HG03469 (cell line): Measurements from ENCODE around the gene KCNK6.

Source experiments
- ATAC-seq: cut with Tn5 transposase; IDR thresholded peaks from one replicate; pipeline ENCODE4 v1.9.1; 2021; ENCODE audit warnings: mild to moderate bottlenecking, moderate library complexity, moderate number of reproducible peaks; ENCODE audit not compliant: unreplicated experiment

KCNK6 gene

DNA sequence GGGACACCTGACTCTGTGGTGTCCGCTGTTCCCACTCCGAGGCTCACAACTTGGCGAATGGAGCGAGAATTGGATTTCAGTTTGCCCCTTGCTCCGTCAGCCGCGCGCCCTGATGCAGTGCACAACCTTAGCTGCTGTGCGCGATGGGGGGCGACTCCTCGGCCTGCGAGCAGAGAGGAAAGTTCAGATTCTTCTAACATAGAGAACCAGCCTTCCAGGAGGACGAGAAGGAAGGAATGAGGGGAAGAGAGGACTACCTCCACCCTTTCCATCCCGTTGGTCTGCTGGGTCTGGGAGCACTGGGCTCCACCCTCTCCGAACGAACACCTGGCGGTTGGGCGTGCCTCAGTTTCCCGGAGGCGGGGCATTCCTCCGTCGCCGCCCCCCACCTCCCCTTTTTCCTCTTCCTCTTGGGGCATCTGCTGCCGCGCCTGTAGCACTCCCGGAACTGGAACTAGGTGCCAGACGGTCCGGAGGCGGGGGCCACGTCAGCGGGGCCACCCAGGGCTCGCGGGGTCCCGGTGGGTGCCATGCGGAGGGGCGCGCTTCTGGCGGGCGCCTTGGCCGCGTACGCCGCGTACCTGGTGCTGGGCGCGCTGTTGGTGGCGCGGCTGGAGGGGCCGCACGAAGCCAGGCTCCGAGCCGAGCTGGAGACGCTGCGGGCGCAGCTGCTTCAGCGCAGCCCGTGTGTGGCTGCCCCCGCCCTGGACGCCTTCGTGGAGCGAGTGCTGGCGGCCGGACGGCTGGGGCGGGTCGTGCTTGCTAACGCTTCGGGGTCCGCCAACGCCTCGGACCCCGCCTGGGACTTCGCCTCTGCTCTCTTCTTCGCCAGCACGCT is at the start of gene KCNK6:
Gene KCNK6 (plus strand): TSS at position 425 of the 838 bp plus-strand sequence. CDS start 106 bp downstream, at position 531.
- no peak for ATAC-seq

- no peak for ATAC-seq
Measured at GRCh38 chr19:38270587-38271167, 49.0 kb upstream of the KCNK6 start.

- ATAC-seq, result no peak
Measured at GRCh38 chr19:38273499-38273898, 46.1 kb upstream of the KCNK6 start.

DNA sequence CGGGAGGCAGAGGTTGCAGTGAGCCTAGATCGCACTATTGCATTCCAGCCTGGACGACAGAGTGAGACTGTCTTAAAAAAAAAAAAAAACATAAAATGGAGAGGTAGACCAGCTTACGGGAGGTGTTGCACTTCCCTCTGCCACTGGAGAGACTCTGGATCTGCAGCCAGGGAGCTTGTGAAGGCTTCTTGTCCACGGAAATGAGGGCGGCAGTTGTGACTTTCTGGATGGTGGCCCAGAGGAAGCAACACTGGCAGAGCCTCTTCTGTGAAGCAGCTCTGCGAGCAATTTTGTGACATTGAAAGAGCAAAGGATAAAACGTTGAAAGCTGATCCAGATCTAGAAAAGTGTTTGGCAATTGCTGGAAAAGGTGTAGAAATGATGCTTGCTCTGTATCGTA is 44.9 kb upstream of the KCNK6 start:
- ATAC-seq, result no peak

DNA sequence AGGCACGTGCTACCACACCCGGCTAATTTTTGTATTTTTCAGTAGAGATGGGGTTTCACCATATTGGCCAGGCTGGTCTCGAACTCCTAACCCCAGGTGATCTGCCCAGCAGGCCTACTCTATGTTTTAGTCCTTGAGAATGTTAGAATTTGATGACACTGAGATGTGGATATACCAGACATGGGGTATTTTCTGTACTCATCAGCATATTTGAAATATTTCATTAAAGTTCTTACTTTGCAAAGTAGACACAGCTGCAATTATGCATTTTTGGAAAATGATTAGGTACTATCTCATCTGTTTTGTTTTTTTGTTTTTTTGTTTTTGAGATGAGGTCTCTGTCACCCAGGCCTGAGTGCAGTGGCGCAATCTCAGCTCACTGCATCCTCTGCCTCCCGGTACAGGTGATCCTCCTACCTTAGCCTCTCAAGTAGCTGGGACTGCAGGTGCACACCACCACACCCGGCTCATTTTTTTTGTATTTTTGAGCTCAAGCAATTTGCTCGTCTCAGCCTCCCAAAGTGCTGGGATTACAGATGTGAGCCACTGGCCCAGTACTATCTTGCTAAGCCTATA is 42.6 kb upstream of the KCNK6 start:
- ATAC-seq, result no peak

- ATAC-seq, result no peak
Measured at GRCh38 chr19:38277549-38277948, 42.1 kb upstream of the KCNK6 start.

DNA sequence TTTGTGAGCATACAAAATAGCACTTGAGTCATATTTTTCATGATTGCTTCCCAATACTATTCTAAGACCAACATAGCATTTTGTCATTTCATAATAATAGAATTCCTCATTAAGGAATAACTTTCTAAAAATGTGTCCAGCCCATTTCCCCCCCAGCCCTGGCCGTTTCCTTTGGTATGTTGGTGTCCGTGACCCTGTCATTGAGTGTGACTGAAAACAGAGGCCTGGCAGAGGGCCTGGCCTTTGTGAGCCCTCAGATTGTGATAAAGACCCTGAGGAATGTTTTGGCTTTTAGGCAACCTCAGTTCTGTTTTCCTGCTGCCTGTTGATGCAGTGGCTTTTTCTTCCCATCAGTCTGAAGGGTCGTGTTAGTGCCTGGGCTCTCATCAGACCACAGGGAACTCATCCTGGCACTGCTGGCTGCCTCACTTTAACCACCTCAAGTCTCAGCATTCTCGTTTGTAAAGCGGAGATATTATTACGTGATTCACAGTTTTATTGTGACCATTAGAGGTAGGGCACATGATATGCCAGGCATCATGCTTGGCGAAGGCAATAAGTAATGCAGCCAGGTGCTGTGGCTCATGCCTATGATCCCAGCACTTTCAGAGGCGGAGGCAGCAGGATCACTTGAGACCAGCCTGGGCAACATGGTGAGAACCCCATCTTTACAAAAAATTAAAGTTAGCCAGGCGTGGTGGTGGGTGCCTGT is 41.5 kb upstream of the KCNK6 start:
- ATAC-seq, result no peak

GRCh38 chr19:38278751-38279150 is 40.9 kb upstream of the KCNK6 start:
- ATAC-seq, result no peak

- ATAC-seq, result no peak
Measured at GRCh38 chr19:38280030-38280921, 39.4 kb upstream of the KCNK6 start.

DNA sequence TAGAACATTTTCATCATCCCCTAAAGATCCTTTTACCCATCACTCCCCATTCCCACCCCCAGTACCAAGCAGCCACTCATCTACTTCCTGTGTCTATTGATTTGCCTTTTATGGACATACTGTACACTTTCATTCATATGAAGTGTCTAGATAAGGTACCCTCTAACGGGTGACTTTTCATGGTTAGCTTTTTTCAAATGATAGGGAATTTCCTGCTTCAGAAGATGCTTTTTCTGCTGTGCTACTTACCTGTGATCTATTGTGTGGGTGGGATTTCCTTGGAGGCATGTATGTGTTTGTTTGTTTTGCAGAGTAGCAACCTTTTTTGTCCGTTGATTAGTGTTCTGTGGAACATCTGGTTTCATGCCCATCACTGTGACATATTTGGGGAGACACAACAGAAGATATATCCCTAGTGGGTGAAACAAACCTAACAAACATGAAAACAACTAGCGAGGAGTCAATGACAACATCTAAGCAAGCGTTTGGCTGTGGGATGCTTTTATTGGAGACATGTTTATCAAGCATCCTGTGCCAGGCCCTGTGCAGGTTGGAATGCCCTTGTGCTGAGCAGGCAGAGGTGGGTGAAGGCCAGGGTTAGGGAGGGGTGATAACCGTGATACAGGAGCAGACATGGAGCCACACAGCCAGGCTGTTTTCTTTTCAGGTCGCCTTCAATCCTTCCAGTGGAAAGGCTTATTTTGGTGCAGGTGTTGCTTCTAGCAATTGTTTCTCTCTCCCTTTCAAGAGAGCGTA is 37.7 kb upstream of the KCNK6 start:
- no peak for ATAC-seq

- no peak for ATAC-seq
Measured at GRCh38 chr19:38283271-38283670, 36.4 kb upstream of the KCNK6 start.

GRCh38 chr19:38284422-38284821 is 35.2 kb upstream of the KCNK6 start:
- no peak for ATAC-seq

GRCh38 chr19:38285567-38285966 is 34.1 kb upstream of the KCNK6 start:
- no peak for ATAC-seq

GRCh38 chr19:38287604-38288003 is 32.0 kb upstream of the KCNK6 start:
- no peak for ATAC-seq

DNA sequence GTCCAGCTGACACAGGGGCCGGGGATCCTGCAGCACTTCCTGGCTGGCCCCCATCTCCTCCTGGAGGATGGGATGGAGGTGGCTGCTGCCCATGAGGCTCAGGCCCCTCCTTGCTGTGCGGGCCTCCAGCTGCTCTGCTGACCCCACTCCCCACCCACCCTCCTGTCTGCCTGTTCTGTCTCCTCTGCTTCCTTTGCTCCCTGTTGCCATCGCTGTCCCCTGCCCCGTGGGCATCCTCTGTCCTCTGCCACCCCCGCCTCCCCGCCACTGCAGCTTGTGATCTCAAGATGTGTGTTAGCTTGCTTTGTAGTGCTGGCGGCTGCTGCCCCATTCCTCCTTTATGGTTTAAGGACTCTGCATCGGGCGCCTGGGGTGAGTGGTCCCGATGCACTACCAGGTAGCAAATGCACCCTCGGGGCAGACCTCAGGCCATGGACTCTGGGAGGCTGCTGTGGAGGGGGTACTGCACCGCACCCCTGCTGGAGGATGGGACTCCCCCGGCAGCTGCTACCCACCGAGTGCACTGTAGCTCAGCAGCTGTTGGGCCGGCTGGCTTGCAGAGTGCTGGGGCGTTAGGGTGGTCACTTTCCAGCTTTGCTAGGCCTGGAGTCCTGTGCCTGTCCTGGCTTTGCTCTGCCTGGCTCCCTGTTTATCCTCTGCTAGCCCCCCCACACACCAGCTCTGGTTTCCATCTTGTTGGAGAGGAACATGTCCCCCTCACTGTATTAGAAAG is 31.4 kb upstream of the KCNK6 start:
- no peak for ATAC-seq

DNA sequence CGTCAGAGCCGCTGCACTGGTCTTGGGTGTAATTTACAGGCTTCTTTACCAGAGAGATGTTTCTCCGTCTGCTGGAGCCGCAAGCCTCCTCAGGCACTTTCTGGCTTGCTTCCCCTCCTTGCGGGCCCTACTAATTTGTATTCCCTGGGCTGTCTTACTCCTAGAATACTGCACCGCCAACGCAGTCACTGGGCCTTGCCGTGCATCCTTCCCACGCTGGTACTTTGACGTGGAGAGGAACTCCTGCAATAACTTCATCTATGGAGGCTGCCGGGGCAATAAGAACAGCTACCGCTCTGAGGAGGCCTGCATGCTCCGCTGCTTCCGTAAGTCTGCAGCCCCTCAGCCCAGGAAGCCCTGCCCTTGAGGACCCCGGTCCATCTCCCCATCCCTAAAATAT is 29.7 kb upstream of the KCNK6 start:
- ATAC-seq, result no peak

DNA sequence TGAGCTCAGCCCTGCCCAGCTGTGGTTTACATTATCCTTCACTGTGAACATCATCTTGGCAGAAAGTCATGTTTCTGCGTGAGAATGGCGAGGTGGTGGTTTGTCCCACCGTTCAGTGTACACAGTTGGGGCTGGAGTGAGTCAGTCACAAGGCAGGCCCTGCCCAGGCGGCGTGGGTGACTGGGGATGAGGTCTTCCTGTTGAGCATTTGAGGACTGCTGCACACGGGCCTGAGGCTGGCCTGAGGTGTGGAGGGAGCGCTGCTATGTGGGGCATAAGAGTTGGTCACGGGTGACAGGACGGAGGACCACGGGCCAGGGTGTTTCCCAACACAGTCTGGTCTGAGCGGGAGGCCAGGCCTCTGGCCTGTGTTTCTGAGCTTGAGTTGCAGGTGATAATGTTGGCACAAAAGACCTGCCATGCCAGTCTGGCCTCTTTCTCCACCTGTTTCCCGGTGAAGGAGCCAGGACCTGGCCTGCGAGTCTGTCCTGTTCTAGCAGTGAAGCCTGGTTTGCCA is 29.0 kb upstream of the KCNK6 start:
- ATAC-seq, result no peak

GRCh38 chr19:38291855-38292254 is 27.8 kb upstream of the KCNK6 start:
- no peak for ATAC-seq

DNA sequence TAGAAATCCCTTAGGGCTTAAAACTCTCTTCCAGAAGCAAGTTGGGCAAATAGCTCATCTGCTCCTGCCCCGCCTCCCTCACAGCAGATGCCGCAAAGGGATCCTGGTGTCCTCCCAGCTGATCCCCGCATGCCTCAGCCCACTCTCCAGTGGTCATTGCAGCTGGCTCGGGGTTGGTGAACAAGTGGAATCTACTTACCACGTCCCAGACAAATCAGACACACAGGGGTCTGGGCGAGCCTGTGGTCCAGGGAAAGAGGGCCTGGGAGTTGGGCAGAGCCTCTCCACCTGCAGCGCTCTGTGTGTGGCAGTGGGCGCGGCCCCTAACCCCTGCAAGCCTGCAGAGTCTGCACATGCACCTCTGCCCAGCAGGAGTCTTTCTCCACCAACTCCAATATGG is 26.4 kb upstream of the KCNK6 start:
- no peak for ATAC-seq
